ENCODE results near the gene C20orf144.

C20orf144 gene

DNA sequence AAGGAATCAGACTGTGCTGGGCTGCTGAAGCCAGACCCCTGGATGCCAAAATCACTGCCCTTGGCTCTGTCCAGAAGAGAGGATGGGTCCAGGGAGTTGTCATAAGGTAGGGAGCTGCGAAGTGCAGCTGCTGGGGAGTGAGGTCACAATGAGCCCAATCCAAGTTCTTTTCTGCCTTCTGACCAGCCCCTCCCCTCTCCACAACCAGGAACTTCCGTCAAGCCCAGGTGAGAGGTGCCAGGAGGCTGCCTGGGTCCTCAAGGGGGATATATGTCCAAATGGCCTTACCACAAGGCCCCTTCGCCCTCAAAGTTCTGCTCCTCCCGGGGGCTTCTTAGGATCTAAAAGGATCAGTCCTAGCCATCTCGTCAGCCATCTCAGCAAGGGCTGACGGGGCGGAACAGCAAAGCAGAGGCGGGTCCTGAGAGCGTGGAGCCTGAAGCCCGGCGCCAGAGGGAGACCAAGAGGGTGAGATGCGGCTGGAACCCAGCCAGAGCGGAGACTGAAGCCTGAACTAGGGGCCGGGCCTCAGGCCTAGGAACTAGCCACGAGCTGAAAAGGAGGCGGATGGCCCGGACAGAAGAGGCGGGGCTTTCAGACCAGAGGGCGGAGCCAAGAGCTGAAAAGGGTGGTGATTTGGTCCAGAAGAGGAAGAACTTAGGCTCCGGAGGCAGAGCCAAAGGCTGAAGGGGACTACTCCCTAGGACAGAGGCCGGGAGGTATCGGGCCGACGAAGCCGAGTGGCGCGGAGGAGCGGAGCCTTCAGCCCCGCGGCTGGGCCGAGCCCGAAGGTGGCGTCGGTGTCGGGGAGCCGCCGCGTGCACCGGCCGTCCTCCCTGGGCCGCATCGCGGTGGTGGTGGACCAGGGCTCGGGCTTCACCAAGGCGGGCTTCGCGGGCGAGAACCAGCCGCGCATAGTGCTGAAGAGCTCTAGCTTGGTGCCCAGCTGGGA, 4.4 kb downstream of the C20orf144 start, which contains the start of gene ACTL10:
TSS of gene ACTL10 (plus strand) at position 651 of the 952 bp plus-strand sequence. CDS start 555 bp downstream, outside the sequence.
- DNase-seq: peak; percentile 82 to 84

DNA sequence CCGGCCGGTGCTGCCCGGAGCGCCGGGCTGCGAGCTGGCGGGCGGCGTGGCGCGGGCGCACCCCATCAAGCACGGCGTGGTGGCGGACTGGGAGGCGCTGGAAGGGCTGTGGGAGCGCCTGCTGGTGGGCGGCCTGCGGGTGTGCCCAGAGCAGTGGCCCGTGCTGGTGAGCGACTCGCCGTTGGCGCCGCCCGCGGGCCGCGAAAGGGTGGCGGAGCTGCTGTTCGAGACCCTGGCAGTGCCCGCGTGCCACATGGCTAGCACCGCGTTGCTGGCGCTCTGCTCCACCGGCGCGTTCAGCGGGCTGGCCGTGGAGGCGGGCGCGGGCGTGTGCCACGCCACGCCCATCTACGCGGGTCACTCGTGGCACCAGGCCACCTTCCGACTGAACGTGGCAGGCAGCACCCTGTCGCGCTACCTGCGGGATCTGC, 5.1 kb downstream of the C20orf144 start:
- peak; percentile 35 to 38 for DNase-seq

DNA sequence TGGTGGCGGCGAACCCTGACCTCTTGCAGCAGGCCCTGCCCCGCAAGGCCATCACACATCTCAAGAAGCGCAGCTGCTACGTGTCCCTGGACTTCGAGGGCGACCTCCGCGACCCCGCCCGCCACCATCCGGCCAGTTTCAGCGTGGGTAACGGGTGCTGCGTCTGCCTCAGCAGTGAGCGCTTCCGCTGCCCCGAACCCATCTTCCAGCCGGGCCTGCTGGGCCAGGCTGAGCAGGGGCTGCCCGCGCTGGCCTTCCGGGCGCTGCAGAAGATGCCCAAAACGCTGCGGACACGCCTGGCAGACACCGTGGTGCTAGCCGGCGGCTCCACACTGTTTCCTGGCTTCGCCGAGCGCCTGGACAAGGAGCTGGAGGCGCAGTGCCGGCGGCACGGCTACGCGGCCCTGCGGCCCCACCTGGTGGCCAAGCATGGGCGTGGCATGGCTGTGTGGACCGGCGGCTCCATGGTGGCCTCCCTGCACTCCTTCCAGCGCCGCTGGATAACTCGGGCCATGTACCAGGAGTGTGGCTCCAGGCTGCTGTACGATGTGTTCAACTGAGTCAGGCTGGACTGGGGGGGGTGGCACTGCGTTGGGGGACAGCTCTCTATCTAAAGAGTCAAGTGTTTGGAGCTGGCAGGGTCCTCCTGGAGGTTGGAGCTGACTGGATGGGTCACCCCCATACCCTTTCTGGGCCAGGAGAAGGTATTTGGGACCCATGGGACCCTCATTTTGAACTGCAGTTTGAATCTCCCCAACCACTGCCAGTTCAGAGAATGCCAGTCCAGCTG, 5.7 kb downstream of the C20orf144 start:
- DNase-seq: peak; percentile 78 to 81

GRCh38 chr20:33668466-33669155, 6.5 kb downstream of the C20orf144 start:
- DNase-seq: no peak

DNA sequence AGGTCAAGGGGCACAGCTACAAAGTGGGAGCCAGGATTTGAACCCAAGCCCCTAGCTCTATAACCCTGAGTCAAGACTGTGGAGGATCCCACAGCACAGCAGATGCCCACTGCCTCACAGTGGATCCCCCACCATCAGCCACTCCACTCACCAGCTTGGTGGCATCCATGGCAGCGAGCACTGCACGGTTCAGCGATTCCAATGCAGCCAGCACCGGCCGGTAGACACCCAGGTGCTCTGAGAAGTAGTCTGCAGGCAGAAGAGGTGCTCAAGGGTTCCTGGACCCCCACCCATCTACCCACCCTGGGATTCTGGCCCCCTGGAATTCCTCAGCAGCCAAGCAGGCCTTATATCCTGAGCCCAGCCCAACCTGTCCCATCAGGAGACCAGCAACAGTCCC, 7.1 kb downstream of the C20orf144 start:
- no peak for DNase-seq

GRCh38 chr20:33669873-33670640, 7.9 kb downstream of the C20orf144 start:
- no peak for DNase-seq

GRCh38 chr20:33670715-33671499, 8.8 kb downstream of the C20orf144 start:
- no peak for DNase-seq

- no peak for DNase-seq
Measured at GRCh38 chr20:33671573-33672288, 9.6 kb downstream of the C20orf144 start.

DNA sequence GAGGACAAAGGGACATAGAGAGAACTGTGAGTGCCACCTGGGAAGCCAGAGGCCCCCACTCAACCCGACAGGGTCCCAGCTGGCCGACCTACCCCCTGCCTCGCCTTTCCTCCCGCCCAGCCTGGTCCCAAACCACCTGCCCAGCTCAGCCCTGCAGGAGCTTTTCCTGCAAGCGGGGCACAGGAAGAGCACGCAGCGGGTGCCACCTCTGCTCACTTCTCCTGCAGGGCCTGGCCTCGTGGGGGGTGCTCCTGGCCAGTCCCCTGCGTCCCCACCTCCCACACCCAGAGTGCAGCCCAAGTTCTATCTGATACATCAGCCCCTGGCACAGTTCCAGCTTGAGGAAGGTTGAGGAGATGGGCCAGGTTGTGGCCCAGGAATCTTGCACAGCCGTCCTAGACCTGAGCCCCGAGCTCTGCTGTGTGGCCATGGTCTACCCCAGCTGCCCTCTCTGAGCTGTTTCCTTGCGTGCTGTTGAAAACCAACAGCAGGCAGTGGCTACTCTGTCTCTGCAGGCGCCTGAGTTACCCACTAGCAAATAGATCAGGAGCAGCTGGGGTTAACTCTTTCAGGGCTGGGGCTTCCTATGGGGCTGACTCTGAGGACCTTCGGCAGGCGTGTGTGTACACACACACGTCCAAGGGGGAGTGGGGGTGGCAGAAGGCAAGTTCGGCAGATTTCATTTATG, 10.4 kb downstream of the C20orf144 start:
- DNase-seq: no peak

DNA sequence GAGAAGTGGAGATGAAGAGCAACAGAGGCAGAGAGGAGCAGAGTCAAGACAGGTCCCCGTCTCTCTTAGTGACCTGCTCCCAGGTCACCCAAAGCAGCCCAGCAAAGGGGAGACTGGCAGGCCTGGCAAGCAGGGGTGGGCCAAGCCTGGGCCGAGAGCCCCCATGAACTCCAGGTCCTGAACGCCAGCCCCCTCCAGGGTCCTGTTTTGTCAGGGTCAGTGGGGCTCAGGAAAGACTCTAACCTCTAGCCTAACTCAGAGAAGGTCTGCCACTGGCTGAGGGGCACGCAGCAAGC, 10.9 kb downstream of the C20orf144 start:
- DNase-seq: no peak

DNA sequence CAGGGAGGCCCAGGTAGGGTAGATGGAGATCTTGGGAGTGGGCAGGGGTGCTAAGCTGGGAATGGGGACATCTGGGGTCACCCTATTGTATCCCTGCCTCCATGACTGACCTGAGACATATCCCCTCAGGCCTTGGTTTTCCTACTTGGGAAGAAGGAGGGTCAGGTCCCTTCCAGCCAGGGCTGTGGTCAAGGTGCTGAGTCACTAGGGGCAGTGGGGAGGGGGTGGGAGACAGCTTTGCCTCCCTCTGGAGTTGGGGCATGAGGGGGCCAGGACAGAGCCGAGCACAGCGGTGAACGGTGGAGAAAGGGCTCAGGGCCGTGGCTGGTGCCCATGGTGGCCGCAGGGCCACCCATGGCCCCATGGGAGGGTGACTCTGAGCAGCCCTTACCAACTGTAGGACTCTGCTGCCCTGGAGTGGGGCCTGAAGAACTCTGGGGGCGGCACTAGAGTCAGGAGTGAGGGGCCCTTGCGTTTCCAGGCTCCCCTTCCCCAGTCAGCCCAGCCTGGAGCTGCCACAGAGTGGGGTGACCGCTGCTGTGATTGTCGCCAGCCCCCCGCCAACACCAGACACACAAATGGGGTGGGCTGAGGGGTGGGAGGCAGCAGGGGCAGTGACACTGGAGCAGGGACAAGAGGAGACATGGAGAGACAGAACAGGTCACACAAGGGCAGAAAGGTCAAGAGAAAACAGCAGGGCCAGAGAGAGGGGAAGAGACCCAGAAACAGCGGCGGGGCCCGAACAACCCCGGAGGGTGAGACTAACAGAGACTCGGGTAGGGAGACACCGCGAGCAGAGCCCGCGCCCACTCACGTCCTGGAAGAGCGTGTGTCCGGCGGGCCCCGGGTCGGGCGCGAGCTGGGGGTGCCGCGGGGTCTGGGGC, 11.5 kb downstream of the C20orf144 start:
- peak in 1 of 2 donors; percentile 27 for DNase-seq

GRCh38 chr20:33674294-33675135, 12.4 kb downstream of the C20orf144 start, which contains the start of gene NECAB3:
NECAB3 (minus strand) TSS chr20:33674428; CDS start chr20:33674352, 76 bp downstream.
- DNase-seq: peak; percentile 61 to 66

GRCh38 chr20:33675136-33675959, 13.2 kb downstream of the C20orf144 start:
- DNase-seq: no peak

GRCh38 chr20:33676121-33676520, 14.0 kb downstream of the C20orf144 start:
- DNase-seq: no peak

- DNase-seq: no peak
Measured at GRCh38 chr20:33676652-33677645, 14.8 kb downstream of the C20orf144 start.

Data from stimulated activated CD4-positive, alpha-beta T cell treated with anti-CD3 and anti-CD28 coated beads, Interleukin-2, amount 100 ng/mL, for 48 hours (primary cell).